ENCODE measurements around the gene ITIH5.

The ITIH5 gene

DNA sequence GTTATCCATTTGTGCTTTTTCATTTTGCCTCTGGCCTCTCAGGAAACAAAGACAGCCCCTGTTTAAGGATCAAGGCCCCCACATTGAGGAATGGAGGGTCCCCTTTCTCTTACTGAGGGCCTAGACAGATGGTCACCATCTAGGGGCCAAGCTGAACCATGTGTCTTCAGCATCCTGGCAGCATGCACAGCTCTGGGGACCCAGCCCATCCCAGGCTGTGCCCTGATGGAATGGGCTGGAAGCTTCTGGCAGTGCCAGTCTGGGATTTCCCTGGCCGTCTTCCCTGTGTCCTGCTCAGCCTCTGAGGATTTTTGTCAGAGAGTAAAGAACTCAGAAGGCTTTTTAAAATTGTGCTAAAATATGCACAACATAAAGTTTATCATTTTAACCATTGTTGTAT is 116.8 kb downstream of the ITIH5 start:
- DNase-seq: no peak
- TF ChIP-seq GATA1 (IDR thresholded peaks at IDR 0.05; ENCODE audit: low read depth, low read length): no peak
- no peak for TF ChIP-seq POLR2A (IDR thresholded peaks at IDR 0.05; ENCODE audit: low read length)

DNA sequence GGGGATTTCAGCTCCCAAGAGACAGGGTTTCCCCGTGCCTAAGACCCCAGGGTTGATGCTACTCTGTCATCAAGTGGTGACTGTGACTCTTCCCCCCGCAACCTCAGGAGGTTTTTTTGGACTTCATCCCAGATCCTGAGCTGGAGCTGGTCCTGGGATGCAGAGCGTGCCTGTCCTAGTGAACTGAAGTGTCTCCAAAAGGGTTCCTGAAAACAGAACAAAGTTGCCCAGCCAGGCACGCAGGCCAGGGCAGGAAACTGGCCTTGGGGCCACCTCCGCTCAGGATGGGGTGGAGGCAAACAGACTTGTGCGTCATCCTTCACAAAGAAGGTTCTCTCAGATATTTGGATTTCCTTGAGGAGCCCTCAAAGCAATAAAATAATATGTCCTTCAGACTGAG is 118.9 kb downstream of the ITIH5 start:
- TF ChIP-seq GATA1 (IDR thresholded peaks at IDR 0.05; ENCODE audit: low read depth, low read length) (no peak), POLR2A (IDR thresholded peaks at IDR 0.05; ENCODE audit: low read length) (no peak)
- DNase-seq: no peak

DNA sequence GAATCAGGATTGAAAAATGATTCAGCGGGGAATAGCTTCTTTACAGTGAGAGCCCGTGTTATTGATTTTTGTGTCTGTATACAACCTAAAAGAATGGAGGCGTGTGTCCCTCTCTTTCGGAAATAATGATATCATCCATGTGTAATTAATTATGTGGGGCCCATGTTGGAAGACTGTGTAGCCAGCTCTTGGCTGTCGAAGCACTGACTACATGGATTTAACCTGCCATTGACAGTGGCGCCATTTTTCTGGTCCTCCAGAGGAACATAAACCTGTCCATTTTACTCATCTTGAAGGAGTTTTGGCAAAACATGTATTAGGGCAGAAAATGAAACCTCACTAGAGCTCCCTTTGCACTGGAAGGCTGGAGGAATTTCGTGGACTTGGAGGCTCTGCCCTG is 119.6 kb downstream of the ITIH5 start:
- DNase-seq: no peak
- TF ChIP-seq POLR2A (IDR thresholded peaks at IDR 0.05; ENCODE audit: low read length) (no peak), GATA1 (IDR thresholded peaks at IDR 0.05; ENCODE audit: low read depth, low read length) (no peak)

DNA sequence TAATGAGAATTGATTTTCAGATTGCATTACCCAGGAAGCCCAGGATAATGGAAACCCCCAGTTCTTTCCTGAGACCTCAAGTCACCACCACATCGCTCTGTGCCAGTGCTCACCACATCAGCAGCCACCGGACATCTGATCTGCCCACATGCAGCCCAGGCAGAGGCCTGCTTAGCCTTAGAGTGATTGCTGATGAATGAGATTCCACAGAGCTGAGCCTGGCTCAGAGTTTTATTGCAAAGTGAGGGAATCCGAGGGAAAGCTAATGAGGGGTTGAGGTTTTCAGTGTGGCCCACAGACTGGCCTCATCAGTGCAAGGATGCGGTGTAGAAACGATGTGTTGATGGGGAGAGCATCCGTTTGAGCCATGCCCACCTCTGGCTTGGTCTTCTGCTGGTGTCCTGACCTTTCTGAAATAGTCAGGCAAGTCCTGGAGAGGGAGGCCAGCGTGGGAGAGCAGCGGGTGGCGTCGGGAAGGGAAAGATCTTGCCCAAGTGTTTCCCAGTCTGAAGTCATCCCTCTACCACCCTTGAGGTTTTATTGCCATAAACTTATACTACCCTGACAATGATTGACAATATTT is 120.3 kb downstream of the ITIH5 start:
- DNase-seq: no peak
- TF ChIP-seq GATA1 (IDR thresholded peaks at IDR 0.05; ENCODE audit: low read depth, low read length) (no peak), POLR2A (IDR thresholded peaks at IDR 0.05; ENCODE audit: low read length) (no peak)

DNA sequence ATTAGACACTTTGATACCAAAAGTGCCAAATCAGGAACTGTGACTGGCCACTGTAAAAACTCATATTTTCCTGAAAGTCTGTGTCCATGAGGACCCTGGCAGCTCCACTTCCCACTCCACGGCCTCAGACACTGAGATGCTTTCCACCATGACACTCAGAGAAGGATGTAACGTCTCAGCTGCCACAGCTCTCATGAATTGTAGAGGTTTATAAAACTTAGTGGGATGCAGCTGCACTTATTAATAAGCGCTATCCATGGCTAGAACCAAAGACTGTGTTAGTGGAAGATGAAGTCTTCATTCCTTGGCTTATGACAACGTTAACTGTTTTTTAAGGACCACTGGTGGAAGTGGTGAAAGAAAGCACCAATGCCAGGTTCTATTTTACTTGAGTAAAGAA is 121.0 kb downstream of the ITIH5 start:
- no peak for DNase-seq
- no peak for TF ChIP-seq POLR2A (IDR thresholded peaks at IDR 0.05; ENCODE audit: low read length)
- no peak for TF ChIP-seq GATA1 (IDR thresholded peaks at IDR 0.05; ENCODE audit: low read depth, low read length)

DNA sequence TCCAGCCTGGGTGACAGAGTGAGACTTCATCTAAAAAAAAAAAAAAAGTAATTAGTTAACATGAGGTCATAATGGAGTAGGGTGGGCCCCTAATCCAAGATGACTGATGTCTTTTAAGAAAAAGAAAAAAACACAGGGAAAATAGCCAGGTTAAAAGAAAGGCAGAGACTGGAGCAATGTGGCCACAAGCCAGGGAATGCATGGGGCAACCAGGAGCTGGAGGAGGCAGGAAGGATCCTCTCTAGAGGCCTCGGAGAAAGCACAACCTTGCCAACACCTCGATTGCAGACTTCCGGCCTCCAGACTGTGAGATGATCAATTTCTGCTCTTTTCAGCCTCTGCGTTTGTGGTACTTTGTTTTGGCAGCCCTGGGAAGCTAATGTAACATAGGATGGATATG is 121.5 kb downstream of the ITIH5 start:
- DNase-seq: no peak
- no peak for TF ChIP-seq POLR2A (IDR thresholded peaks at IDR 0.05; ENCODE audit: low read length)

DNA sequence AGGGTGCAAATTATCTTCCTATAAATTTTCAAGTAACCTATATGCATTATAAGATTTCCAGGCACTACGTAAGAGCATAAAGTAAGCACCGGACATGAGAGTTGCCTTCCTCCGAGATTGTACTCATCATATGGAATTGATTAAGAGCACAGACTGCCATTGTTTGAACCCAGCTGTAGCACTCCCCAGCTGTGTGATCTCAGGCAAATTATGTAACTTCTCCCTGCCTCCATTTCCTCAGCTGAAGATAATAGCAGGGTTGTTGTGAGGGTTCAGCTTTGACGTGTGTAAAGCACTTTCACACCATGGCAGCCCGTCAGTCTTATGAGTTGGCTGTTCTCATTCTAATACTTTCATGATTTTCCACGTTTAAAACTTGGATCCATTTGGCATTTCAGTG is 122.6 kb downstream of the ITIH5 start:
- TF ChIP-seq GATA1 (IDR thresholded peaks at IDR 0.05; ENCODE audit: low read depth, low read length) (no peak), POLR2A (IDR thresholded peaks at IDR 0.05; ENCODE audit: low read length) (no peak)
- no peak for DNase-seq

DNA sequence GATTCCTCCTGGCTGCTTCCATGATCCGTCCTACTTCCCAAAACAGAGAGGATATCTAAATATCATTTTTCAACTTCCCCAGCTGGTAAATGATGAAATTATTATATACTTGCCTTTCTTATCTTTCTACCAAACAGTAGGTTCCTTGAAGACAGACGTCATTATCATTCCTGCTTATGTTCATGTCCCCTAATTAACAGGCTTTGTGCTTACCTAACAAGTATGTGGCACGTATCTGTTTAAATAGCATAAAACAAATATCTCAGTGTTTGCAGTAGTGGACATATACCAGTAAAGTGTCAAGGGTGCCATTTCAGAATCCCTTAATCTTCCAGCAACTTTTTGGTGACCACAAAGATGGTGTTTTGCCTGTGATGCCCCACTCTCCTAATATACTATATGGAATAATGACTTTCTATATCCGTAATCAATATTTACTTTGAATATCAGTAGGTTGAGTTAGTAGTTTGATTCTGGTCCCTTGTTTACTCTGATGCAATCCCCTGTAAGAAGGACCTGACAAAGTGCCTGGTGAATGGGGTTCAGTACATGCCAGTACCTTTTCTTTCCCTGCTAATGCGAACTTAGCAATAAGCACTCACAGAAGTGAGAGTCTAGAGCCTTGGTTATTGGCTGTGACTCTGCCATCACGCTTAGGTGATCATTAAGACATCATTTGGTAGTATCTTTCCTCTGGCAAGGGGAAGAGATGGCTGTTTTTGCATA is 124.4 kb downstream of the ITIH5 start:
- no peak for DNase-seq
- TF ChIP-seq POLR2A (IDR thresholded peaks at IDR 0.05; ENCODE audit: low read length) (no peak), GATA1 (IDR thresholded peaks at IDR 0.05; ENCODE audit: low read depth, low read length) (no peak)

DNA sequence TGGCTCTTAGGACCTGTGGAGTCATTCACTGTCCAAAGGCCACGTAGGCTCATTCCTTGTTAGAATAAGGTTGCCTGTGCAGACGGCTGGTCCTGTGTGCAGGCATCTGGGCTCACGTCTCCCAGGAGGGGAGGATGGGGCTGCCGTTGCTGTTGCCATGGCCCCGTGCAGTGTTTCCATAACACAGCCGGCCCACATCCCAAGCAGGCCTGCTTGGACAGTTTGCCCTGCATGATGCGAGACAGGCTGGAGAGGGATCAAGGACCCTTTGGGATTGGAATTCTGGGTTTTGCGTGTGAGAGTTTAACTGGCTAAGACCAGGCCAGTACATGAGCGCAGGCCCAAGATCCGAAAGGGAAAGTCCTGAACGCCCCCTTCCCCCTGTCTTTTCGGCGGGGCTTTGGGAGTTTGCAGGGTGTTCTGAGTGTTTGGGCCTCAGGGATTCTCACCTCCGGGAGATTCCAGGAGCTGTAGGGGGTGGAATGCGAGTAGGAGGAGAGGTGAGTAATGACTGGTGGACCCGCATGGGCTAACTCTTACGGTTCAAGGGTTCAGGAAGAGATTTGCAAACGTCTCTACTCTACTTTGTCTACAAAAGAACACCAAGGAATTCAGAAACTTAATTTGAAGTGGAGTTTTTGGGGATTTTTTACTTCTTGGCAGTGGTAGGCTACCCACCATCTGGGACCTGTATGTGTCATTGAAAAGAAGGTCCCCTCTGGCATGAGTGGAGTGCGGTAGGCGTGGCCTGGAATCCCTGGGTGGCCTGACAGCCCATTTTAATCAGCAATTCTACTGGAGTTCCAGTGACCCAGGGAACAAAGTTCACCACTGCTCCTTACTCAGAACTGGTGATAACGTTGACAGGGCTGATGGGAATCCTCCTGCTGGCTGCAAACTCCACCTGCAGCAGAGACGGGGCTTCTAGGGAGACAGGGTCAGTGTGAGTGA is 125.4 kb downstream of the ITIH5 start:
- TF ChIP-seq GATA1 (IDR thresholded peaks at IDR 0.05; ENCODE audit: low read depth, low read length): no peak
- TF ChIP-seq POLR2A (IDR thresholded peaks at IDR 0.05; ENCODE audit: low read length): no peak
- DNase-seq: no peak

DNA sequence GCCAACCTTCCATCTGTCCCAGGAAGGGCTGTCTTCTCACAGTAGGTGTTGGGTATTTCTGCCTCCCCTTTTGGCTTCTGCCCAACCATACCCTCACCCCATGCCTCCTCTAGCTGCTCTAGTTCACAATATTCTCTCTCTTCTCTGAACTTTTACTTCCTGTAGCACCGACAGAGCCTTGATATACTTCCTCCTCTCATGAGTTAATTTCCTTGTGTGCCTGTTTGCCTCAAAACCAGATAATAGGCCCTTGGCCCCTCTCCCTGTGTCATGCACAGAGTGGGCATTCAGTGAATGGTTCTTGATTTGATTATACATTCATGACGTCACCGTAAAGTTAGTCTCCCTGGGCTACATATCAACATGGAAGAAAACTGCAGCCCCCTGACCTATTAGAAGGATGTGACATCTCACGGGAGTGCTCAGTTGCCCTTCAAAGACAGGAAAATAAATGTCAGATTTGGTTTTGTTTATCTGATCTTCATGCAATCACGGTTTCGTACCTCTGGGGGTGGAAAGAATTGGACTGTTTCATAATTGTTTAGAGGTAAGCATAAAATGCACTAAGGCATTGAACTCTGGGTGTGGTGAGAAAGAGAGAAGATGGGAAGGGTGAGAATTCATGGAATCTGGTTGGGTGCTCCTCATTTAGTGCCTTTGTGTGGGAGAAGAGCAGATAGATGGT is 127.7 kb downstream of the ITIH5 start:
- no peak for TF ChIP-seq GATA1 (IDR thresholded peaks at IDR 0.05; ENCODE audit: low read depth, low read length)
- TF ChIP-seq POLR2A (IDR thresholded peaks at IDR 0.05; ENCODE audit: low read length): no peak
- no peak for DNase-seq

DNA sequence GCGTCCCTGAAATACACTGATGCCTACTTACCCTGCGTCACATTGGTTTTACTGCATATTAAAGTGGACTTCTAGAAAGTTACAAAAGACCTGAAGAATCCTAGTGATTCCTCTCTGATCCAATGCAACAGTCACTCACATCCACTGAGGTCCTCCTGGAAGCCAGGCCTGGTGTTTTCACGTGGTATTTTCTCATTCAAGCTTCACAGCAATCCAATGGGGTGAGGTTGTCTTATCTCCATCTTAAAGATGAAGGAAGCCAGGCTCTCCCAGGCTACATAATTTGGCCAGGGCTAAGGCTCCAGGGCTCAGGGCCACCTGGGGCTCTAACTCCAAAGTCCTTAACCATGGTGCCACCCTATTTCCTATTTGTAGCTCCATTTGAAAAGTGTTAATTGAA is 129.6 kb downstream of the ITIH5 start:
- TF ChIP-seq POLR2A (IDR thresholded peaks at IDR 0.05; ENCODE audit: low read length): no peak
- TF ChIP-seq GATA1 (IDR thresholded peaks at IDR 0.05; ENCODE audit: low read depth, low read length): no peak
- DNase-seq: no peak

DNA sequence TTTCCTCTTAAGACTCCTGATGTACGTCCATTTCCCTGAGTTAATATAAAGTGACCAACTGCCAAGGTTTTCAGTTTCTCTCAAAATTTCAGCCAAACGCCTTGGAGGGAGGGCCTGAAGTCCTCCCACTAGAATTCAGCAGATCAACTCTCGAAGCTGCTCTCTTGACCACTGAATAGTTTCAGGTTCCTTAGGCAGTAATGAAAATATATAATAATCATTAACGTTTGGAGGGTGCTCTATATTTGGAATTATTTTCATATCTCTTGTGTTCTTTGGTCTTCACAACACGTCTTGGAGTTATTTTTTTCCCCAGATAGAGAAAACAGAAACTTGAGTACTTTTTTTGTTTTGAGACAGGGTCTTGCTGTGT is 132.3 kb downstream of the ITIH5 start:
- TF ChIP-seq POLR2A (IDR thresholded peaks at IDR 0.05; ENCODE audit: low read length): no peak
- TF ChIP-seq GATA1 (IDR thresholded peaks at IDR 0.05; ENCODE audit: low read depth, low read length): no peak
- no peak for DNase-seq

DNA sequence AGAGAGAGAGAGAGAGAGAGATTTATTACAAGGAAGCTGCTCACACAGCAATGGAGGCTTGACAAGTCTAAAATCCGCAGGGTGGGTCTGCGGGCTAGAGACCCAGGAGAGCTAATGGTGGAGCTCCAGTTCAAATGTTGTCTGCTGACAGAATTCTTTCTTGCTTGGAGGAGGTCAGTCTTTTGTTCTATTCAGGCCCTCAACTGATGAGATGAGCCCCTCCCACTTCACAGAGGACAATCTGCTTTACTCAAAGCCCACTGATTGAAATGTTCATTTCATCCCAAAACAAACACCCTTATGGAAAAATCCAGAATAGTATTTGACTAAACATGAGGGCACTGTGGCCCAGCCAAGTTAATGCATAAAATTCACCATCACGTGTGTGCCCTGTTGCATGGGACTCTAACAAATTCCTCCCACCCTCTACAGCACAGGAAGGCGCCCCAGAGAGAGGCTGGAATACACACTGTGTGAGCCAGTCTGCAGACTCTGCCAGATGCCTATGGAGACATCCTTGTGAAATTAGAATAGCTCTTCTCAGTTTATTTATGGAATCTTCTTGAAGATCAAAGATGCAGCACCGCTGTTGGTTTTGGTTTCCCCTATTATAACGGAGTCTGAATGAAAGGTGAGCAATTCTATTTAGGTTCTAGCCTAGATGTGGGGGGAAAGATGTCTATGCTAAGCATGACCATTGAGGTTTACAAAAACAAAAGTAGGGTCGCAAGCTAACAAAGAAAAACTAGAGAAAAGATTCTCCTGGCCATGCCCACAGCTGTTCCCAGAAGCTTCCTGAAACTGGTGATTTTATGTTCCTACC is 132.9 kb downstream of the ITIH5 start:
- TF ChIP-seq GATA1 (IDR thresholded peaks at IDR 0.05; ENCODE audit: low read depth, low read length): no peak
- TF ChIP-seq POLR2A (IDR thresholded peaks at IDR 0.05; ENCODE audit: low read length): no peak

More for the DNA sequence above, 132.9 kb downstream of the ITIH5 start:
- no peak for DNase-seq
